Measurements from ENCODE around the gene KLHL17.
"Not testable (repeated sequence)": the region's sequence is repeated elsewhere in the genome, so short reads cannot be mapped to it uniquely, and the experiment has no call there.

Gene KLHL17

GRCh38 chr1:970242-970972 is 10.0 kb downstream of the KLHL17 start:
- no peak for DNase-seq (ENCODE audit: low read depth)

DNA sequence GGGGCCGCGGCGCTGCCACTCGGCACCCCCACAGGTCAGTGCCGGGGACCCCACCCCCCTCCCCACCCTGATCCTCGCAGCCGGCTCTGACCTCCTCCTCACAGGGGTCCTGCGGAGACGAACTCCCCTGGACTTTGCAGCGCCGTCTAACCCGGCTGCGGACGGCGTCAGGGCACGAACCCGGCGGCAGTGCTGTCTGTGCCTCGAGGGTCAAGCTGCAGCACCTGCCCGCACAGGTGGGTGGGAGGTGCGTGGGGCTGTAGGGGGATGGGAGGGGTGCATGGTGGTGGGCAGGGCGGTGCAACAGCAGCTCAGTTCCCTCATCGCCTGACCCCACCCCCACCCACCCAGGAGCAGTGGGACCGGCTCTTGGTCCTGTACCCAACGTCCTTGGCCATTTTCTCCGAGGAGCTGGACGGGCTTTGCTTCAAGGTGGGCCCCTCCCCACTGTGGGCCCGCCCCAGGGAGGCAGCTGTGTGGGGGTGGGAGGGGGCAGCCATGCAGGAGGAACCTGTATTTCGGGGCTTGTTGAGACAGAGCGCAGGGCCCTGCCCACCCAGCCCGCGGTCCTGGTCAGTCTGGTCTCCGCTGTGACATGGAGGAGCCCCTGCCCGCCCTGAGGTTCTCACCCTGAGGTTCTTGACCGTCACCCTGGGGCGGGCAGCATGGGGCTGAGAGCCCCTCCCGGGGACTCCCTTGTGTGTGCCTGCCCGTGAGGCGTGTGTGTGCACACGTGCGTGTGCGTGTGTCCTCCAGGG is 10.8 kb downstream of the KLHL17 start:
- DNase-seq (ENCODE audit: low read depth), result no peak

- no peak for DNase-seq (ENCODE audit: low read depth)
Observed at GRCh38 chr1:971751-972506, 11.5 kb downstream of the KLHL17 start.

GRCh38 chr1:972726-973458 is 12.5 kb downstream of the KLHL17 start:
- DNase-seq (ENCODE audit: low read depth), result no peak

- DNase-seq (ENCODE audit: low read depth), result no peak
Observed at GRCh38 chr1:973459-974292, 13.3 kb downstream of the KLHL17 start.

DNA sequence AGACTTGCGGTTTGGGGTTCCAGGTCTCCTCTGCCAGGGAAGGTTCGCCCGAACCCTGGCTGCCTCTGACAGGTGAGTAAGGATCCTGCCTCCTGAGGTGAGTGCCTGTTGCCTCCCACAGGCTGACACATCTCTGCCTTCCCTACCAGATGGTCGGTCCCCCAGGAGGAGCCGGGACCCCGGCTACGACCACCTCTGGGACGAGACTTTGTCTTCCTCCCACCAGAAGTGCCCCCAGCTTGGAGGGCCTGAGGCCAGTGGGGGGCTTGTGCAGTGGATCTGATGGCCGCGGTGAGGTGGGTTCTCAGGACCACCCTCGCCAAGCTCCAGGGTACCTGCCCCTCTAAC is 13.9 kb downstream of the KLHL17 start:
- DNase-seq (ENCODE audit: low read depth), result no peak

DNA sequence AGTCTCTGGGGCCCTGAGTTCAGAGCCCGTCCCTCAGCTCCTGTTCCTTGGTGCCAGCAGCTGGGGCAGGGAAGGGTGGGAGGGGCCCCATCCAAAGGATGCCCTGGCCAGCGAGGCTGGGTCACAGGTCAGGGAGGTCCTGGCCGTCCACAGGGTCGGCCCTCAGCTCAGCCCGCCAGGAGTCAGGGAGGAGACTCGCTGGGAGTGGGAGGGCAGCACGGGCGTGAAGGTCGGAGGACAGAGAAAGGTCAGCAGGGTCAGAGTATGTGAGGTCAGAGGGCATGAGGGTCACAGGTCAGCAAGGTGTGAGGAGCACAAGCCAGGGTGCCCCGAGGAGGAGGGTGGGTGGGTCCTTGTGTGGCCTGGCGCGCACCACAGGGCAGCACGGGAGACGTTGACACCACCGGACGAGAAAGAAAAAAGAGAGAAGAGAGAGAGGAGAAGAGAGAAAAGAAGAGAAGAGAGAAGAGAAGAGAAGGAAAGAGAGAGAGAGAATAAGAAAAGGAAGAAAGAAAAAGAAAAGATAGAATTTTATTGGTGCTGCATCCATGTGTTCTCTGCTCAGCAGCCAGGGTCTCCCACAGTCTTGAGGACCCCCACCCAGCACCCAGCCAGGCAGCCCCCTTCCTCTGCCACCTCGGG is 14.4 kb downstream of the KLHL17 start:
- no peak for DNase-seq (ENCODE audit: low read depth)

GRCh38 chr1:975365-975764 is 15.0 kb downstream of the KLHL17 start:
- DNase-seq (ENCODE audit: low read depth), result no peak

DNA sequence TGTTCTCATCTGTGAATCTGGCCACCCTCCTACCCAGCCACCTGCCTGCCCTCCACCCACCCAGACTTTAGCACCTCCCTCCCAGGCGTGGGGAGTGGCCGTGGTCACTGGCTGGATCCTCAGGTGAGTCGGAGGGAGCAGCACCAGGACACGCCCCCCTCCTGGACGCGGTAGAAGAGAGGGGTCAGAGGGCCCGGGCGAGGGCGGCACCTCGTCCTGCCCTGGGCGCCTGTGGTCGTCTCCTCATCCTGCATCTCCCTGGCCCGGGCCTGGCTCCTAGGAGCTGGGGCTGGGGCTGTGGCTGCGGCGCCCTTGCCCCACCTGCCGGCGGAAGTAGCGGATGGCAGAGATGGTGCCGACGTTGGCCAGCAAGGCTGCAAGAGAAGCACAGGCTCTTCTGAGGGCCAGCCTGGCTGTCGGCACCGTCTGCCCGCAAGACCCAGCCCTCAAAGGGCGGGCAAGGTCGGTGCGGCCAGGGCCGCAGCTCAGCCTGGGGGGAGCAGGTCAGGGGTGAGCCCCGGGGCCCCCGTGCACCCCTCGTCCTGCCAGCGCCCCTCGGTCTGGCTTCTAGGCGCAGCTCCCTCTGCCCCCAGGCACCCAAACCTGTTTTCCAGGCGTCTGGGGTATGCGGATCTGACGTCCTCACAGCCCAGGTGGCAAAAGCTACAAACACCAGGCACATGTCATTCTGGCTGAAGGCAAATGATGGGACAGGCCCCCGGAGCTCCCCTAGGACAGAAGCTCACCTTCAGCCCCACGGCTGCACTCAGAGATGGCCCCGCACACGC is 15.7 kb downstream of the KLHL17 start:
- peak; percentile 48 for DNase-seq (ENCODE audit: low read depth)

GRCh38 chr1:976791-977190 is 16.4 kb downstream of the KLHL17 start:
- DNase-seq (ENCODE audit: low read depth), result not testable (repeated sequence)

GRCh38 chr1:978069-978834 is 17.9 kb downstream of the KLHL17 start:
- no peak for DNase-seq (ENCODE audit: low read depth)

DNA sequence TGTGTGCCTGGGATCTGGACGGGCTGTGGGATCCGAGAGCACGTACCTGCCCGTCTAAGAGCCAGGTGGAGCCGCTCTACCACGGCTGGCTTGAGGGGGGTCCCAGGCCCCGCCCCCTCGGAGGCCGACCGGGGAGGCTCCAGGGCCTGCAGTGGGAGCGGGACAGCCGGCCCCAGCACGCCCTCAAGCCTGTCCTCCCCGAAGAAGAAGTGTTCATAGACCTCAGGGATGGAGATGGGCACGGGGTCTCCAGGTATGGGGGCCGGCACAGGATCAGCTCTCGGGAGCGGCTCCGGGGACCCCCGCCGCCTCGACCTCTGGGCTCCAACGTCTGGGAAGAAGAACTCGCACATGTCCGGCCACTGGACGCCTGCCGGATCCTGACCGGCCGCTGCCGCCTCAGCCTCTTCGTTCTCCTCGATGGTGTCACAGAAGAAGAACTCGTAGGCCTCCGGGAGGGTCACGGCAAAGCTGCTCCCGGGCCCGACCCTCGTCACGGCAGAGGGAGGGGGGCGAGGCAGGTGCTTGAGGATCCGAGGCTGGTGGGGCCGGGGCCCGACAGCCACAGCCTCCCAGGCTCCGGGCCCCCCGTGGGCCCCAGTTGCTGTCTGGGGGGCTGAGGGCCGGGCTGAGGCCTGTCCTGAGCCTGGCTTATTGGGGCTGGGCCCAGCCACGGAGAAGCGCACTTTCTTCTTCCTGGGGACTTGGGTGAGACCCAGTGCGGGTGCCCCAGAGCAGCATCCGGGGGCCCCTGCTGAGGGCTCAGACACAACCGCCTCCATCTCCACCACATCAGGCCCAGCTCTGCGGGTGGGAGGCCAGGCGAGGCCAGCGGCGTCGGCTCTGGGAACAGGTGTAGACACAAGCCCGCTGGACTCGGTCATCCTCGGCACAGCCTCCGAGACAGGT is 18.7 kb downstream of the KLHL17 start:
- no peak for DNase-seq (ENCODE audit: low read depth)

DNA sequence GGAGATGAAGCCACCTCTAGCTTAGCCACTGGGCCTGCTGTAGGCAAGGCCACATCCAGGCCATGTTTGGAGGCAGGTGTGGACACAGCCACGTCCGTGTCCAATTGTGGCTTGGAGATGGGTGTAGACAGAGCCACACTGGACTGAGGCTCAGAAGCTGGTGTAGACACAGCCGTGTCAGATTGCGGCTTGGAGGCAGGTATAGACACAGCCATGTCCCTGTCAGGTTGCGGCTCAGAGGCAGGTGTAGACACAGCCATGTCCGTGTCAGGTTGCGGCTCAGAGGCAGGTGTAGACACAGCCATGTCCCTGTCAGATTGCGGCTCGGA is 19.3 kb downstream of the KLHL17 start:
- DNase-seq (ENCODE audit: low read depth), result no peak

DNA sequence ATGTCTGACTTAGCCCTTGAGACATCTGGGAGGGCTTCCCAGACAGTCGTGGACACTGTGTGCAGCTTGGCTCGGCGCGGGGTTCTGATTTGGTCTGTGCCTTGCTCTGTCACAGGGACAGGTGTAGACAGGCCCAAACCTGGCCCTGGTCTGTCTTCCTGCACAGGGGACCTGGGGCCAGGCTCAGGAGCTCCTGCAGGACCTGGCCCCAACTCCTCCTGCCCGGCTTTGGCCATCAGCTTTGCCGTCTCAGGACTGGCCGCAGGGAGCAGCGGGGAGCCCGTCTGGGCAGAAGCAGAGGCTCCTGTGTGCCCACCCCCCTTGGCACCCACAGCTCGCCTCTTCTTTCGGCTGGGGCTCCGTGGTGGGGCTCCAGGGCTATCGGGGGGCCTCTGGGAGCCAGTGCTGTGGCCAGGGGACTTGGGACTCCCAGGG is 19.8 kb downstream of the KLHL17 start:
- no peak for DNase-seq (ENCODE audit: low read depth)

GRCh38 chr1:980602-981395 is 20.4 kb downstream of the KLHL17 start:
- no peak for DNase-seq (ENCODE audit: low read depth)

- DNase-seq (ENCODE audit: low read depth), result no peak
Observed at GRCh38 chr1:981491-981954, 21.1 kb downstream of the KLHL17 start.

GRCh38 chr1:981955-982558 is 21.7 kb downstream of the KLHL17 start, which contains the start of gene PERM1:
Gene PERM1 (minus strand): TSS chr1:982093. CDS start chr1:981029, 1,064 bp downstream.
- DNase-seq (ENCODE audit: low read depth), result no peak

Measured in stimulated activated CD8-positive, alpha-beta memory T cell treated with anti-CD3 and anti-CD28 coated beads, Interleukin-12 subunit alpha, Interleukin-12 subunit beta, amount 100 ng/mL, for 1 hour (primary cell).